DOHH2 (cell line): ENCODE measurements around the gene SLC5A4.

Experiments
- H3F3A ChIP-seq: fragments of 200-600 bp; sonication (generic), shearing (Covaris generic); 2 replicates; pipeline ENCODE4 v1.6.0; 2016; ENCODE audit warnings: antibody characterized with exemption, mild to moderate bottlenecking; ENCODE audit not compliant: control insufficient read depth, insufficient read depth
- H3K27ac ChIP-seq: fragments of 200-600 bp; sonication (generic); 2 replicates; pipeline ENCODE4 v1.5.1; 2014; ENCODE audit warnings: low read depth, mild to moderate bottlenecking, low read length, moderate library complexity
- H3K27me3 ChIP-seq: fragments of 200-600 bp; sonication (generic); 2 replicates; pipeline ENCODE4 v1.6.1; 2014; ENCODE audit warnings: mild to moderate bottlenecking, low read length, mixed read lengths; ENCODE audit not compliant: control insufficient read depth
- H3K36me3 ChIP-seq: fragments of 200-600 bp; sonication (generic); 2 replicates; pipeline ENCODE4 v1.6.1; 2014; ENCODE audit warnings: mild to moderate bottlenecking, low read length, moderate library complexity, mixed read lengths; ENCODE audit not compliant: control insufficient read depth
- H3K4me1 ChIP-seq: fragments of 200-600 bp; sonication (generic); 2 replicates; pipeline ENCODE4 v1.6.1; 2014; ENCODE audit warnings: mild to moderate bottlenecking, low read length, mixed read lengths; ENCODE audit not compliant: control insufficient read depth
- H3K4me2 ChIP-seq: fragments of 200-600 bp; sonication (generic); 2 replicates; pipeline ENCODE4 v1.6.0; 2014; ENCODE audit warnings: mild to moderate bottlenecking, low read length, moderate library complexity
- H3K4me3 ChIP-seq: fragments of 200-600 bp; sonication (generic); 2 replicates; pipeline ENCODE4 v1.5.1; 2014; ENCODE audit warnings: mild to moderate bottlenecking, low read length, mixed read lengths
- H3K79me2 ChIP-seq: fragments of 200-600 bp; sonication (generic); 2 replicates; pipeline ENCODE4 v1.6.1; 2014; ENCODE audit warnings: mild to moderate bottlenecking, low read length, mixed read lengths; ENCODE audit not compliant: control insufficient read depth
- H3K9me2 ChIP-seq: fragments of 200-600 bp; sonication (generic); replicated peaks from 2 replicates; pipeline ENCODE4 v1.6.1; 2014; ENCODE audit warnings: mild to moderate bottlenecking, low read length, mixed read lengths; ENCODE audit not compliant: control insufficient read depth
- H3K9me3 ChIP-seq: fragments of 200-600 bp; sonication (generic); 2 replicates; pipeline ENCODE4 v1.6.1; 2014; ENCODE audit warnings: antibody characterized with exemption, low read length, mixed read lengths; ENCODE audit not compliant: control insufficient read depth, insufficient read depth
- H4K20me1 ChIP-seq: fragments of 200-600 bp; sonication (generic); 2 replicates; pipeline ENCODE4 v1.6.0; 2014; ENCODE audit warnings: low read depth, mild to moderate bottlenecking, antibody characterized with exemption, low read length, moderate library complexity; ENCODE audit not compliant: control insufficient read depth, insufficient read depth
- EZH2phosphoT487 ChIP-seq: fragments of 200-600 bp; sonication (generic); IDR thresholded peaks from 2 replicates; pipeline ENCODE4 v1.6.1; 2017; ENCODE audit warnings: borderline replicate concordance, mild to moderate bottlenecking, antibody characterized with exemption, low read length, moderate library complexity, mixed read lengths
- TF ChIP-seq, protein P1 (sequence below): fragments of 200-600 bp; sonication (generic); IDR thresholded peaks from one replicate; pipeline ENCODE4 v1.5.1; 2014; ENCODE audit warnings: antibody characterized with exemption, mild to moderate bottlenecking, low read depth, low read length; ENCODE audit not compliant: poor library complexity, severe bottlenecking

The SLC5A4 gene

DNA sequence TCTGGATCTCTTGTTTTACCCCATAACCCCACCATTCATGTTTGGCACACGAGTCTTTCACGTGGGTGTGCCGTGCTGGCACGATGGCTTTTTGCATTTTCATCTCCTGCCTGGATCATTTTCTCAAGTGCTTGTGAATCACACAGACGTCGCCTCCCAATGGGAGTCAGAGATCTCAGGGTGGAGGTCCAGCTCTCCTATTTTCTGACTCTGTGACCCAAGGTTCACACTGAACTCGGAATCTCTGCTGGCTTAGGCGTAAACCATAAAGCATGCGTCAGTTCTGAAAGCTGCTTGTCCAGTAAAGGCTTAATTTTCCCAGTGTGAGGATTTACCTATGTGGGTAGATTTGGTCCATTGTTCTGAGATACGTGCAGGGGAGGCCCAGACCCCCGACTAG, 80.0 kb downstream of the SLC5A4 start:
- no peaks in the 10 kb centered on the region for H3K27me3 ChIP-seq
- no peaks in the 10 kb centered on the region for H3K9me2 ChIP-seq
- H3F3A ChIP-seq: no peaks in the 10 kb centered on the region
- no peak overlapping the region for H3K4me3 ChIP-seq
- H3K4me2 ChIP-seq: no peak overlapping the region
- no peaks in the 10 kb centered on the region for H3K36me3 ChIP-seq
- TF ChIP-seq, protein P1, sequence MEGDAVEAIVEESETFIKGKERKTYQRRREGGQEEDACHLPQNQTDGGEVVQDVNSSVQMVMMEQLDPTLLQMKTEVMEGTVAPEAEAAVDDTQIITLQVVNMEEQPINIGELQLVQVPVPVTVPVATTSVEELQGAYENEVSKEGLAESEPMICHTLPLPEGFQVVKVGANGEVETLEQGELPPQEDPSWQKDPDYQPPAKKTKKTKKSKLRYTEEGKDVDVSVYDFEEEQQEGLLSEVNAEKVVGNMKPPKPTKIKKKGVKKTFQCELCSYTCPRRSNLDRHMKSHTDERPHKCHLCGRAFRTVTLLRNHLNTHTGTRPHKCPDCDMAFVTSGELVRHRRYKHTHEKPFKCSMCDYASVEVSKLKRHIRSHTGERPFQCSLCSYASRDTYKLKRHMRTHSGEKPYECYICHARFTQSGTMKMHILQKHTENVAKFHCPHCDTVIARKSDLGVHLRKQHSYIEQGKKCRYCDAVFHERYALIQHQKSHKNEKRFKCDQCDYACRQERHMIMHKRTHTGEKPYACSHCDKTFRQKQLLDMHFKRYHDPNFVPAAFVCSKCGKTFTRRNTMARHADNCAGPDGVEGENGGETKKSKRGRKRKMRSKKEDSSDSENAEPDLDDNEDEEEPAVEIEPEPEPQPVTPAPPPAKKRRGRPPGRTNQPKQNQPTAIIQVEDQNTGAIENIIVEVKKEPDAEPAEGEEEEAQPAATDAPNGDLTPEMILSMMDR: no peak
- TF ChIP-seq EZH2phosphoT487: no peak
- no peaks in the 10 kb centered on the region for H3K79me2 ChIP-seq
- H3K4me1 ChIP-seq: no peaks in the 10 kb centered on the region
- H3K9me3 ChIP-seq: no peaks in the 10 kb centered on the region
- no peak overlapping the region for H3K27ac ChIP-seq
- H4K20me1 ChIP-seq: no peaks in the 10 kb centered on the region
